Fibroblast of the aortic adventitia (primary cell): ENCODE measurements around the gene SLC39A3. TPM values are rescaled to one million over a fixed set of nuclear protein-coding genes. Genes with fewer than 3 reads are reported as not detected.

Source experiments
- DNase-seq: peaks from one replicate; pipeline ENCODE4 v3.0.0-alpha.2; 2010; ENCODE audit warnings: low read depth
- H3K4me3 ChIP-seq: 2 replicates; pipeline ENCODE4 v1.5.1; 2011; ENCODE audit warnings: low read depth, mild to moderate bottlenecking, control low read depth, low read length, moderate library complexity
- total RNA-seq: library from RNA; depleted of rRNA; stranded (reverse); fragments of >200 nt; gene quantifications from 2 replicates; pipeline ENCODE4 v1.2.3, GENCODE V29; 2012; ENCODE audit warnings: low replicate concordance
- TF ChIP-seq, protein P1 (sequence below): IDR thresholded peaks from 2 replicates; pipeline ENCODE4 v1.5.1; 2011; ENCODE audit warnings: mild to moderate bottlenecking, low read length, control low read depth, inconsistent platforms; ENCODE audit not compliant: insufficient read depth

Gene SLC39A3
- total RNA-seq, 1 donor = 28.4 TPM

DNA sequence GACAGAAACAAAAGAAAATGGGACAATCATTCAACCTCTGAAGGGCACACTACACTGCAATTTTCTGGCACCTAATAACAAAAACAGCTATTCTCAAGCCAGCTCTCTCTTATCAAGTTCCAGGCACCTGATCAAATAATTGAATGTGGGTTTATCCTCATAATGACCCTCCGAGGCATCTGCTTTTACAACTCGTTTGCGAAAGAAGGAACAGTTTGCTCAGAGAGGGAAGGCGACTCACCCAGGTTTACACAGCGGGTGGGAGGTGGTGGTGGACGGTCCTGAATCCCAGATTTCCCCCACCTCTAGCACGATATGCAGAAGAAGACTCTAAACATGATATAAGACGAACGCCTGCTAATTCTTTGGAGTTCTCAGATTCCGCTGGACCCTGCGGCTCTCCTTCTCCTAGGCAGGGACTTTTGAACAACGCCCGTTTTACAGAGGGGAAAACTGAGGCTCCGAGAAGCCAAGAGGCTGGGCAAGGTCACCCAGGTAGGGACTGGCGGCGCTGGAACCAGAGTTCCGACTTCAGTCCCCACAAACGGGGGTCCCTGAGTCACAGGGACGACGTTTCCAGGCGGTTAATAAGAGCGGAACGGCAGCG is 42.6 kb upstream of the SLC39A3 start:
- no peak for DNase-seq
- TF ChIP-seq, protein P1, sequence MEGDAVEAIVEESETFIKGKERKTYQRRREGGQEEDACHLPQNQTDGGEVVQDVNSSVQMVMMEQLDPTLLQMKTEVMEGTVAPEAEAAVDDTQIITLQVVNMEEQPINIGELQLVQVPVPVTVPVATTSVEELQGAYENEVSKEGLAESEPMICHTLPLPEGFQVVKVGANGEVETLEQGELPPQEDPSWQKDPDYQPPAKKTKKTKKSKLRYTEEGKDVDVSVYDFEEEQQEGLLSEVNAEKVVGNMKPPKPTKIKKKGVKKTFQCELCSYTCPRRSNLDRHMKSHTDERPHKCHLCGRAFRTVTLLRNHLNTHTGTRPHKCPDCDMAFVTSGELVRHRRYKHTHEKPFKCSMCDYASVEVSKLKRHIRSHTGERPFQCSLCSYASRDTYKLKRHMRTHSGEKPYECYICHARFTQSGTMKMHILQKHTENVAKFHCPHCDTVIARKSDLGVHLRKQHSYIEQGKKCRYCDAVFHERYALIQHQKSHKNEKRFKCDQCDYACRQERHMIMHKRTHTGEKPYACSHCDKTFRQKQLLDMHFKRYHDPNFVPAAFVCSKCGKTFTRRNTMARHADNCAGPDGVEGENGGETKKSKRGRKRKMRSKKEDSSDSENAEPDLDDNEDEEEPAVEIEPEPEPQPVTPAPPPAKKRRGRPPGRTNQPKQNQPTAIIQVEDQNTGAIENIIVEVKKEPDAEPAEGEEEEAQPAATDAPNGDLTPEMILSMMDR = no peak
- H3K4me3 ChIP-seq = peak overlapping the region; percentile 79

DNA sequence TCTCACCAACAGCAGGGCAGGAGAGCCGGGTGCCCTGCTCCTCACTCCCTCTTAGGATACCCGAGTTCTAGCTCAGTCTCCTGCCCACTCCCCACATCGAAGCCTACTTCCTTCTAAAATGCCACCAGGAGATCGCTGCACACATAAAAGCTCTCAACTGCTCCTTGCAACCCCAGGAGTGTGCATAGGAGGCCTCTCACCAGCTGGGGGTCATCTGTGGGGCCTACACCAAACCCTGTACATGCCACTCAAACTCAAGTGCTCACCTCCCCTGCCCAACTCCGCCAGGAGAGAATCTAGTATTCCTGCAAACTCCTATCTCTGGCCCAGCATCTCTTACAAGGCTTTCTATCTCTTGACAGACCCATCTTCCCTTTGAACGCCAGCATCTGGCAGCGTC is 40.5 kb upstream of the SLC39A3 start:
- TF ChIP-seq, protein P1 = no peak
- H3K4me3 ChIP-seq = no peak overlapping the region
- no peak for DNase-seq

DNA sequence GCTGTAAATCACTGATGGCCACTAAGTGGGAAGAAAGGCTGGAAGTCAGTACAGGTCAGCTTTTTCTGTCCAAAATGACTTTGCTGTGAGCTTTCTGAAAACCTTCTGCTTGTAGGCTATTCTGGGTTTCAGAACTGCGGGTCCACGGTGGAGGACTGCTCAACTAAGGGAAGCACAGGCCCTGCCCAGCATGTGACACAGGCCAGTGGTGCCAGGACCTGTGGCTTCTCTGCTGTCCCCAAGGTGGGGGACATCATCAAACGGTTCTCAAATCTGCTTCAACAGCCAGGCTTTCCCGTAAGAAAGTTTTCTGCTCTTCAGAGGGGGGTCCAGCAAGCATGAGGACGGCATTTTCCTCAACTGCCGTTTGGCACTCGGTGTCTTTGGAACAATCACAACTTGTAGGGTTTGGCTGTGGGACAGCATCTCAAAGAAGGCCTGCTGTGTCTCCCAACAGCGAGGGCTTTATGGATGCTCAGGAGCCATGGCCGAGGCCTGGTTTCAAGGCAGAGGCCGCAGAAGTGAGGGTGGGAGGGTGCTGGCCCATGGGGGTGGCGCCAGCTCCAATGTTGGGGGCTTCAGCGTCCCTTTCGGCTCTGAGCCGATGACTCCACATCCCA is 39.4 kb upstream of the SLC39A3 start:
- DNase-seq = no peak
- H3K4me3 ChIP-seq = no peak overlapping the region
- TF ChIP-seq, protein P1 = no peak

DNA sequence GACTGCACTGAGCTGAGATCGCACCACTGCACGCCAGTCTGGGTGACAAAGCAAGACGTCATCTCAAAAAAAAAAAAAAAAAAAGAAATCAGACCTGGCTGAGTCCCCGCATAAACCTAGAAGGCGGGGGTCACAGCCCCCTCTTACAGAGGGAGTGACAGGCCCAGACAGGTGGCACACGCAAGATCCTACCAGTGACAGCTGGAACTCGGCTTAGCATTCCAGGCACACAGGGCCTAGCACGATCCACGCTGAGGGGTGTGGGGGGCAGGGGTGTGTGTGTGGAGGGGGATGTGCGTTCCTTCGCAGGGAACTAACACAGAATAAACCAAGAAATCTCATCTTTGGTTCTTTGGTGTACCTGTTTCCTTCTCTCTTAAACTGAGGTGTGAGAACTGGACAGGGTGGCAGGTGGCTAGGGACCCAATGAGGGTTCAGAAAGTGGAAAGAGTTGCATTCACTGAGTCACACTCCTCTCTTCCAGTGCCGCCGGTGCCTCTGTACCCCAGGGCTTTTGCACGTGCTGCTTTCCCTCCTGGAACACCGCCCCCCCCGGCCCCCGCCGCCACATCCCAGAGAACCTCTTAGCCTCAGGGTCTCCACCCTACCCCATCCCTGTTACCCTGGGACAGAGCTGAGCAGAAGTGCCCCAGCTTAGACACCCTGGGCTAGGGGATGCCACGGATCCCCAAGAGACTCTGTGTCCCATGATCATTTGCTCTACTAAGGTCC is 38.3 kb upstream of the SLC39A3 start:
- no peak for DNase-seq
- H3K4me3 ChIP-seq = no peak overlapping the region
- TF ChIP-seq, protein P1 = no peak

DNA sequence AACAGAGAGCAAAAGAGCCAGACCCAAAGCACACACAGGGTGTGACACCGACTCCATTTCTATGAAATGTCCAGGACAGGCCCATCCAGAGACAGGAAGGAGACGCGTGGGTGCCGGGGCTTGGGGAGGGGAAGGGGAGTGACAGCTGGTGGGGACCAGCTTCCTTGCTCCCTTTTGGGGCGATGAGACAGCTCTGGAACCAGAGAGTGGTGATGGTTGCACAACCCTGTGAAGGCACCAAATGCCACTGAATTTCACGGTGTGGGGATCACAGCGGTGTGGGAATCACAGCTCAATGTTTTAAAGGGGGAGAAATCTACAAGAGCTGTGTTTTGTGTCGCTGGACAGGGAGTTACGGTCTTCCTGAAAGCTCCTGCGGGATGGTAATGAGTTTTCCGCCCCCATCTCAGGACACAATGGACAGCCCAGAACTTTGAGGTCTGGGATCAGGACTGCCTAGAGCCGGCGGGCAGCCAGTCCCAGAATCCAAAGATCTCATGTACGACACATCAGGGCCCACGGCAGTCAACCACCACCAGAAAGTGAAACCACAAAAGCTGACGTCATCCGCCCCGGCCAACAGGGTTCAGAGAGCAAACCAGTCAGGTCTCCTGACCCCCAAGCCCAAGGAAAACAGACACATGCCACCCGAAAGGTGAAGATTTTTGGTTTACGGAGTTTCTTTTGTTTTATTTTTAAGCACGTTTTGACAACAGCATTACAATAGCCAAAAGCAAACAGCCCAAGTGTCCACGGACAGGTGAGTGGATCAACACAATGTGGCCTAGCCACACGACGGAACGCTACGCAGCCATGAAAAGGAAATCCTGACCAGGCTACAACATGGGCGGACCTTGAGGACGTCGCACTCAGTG is 36.0 kb upstream of the SLC39A3 start:
- no peak overlapping the region for H3K4me3 ChIP-seq
- TF ChIP-seq, protein P1 = no peak
- no peak for DNase-seq

DNA sequence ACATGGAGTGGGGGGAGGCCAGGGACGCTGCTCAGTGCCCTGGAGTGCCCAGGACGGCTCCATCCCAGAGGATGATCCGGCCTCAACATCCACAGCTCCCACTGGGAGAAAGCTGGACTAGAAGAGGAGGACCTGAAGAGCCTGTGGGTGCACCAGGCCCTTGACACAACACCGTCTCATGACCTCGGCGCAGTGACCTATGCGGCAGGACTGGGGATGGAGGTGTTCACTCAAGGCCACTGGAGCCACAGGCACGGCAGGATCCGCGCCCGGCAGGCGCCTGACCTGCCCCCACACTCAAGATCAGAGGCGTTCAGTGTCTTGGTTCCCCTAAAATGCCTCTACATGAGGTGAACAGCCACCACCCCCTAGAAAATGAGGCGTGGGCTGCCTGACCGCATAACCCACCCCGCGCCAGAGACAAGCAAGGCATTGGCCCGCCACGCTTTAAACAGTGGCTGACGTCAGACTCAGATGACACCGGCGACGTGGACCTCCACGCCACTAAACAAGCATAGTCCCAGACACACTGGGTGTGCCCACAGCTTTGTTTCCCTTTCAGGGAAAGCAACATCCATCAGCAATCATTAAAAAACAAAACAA is 35.2 kb upstream of the SLC39A3 start:
- H3K4me3 ChIP-seq = no peak overlapping the region
- TF ChIP-seq, protein P1 = no peak
- no peak for DNase-seq
